IMR-90 (cell line): ENCODE measurements around the gene EMC8. TPM values are rescaled to one million over a fixed set of nuclear protein-coding genes. Genes with fewer than 3 reads are reported as not detected.

Experiments used
- ATAC-seq: fragments of 200-7000 bp; cut with Tn5 transposase; 2 replicates; pipeline ENCODE4 v1.9.1; 2020; ENCODE audit warnings: low read depth, mild to moderate bottlenecking, moderate library complexity
- BruUV-seq: library from RNA; stranded (reverse); fragments of 400-500 nt; replicated peaks from 2 replicates; lab custom pipeline; 2021; lab: Mats Ljungman, UMichigan
- CTCF ChIA-PET: fragments of 300-600 bp; formaldehyde crosslinking; extraction: SDS; loops from one replicate; lab custom pipeline; 2021; ENCODE audit warnings: antibody characterized with exemption; lab: Yijun Ruan, JAX
- POLR2A ChIA-PET: fragments of 300-600 bp; sonication (Branson Sonifier 250); formaldehyde crosslinking; loops from one replicate; lab custom pipeline; 2022; ENCODE audit warnings: antibody characterized with exemption; ENCODE audit not compliant: unreplicated experiment; lab: Charles Lee
- DNase-seq: peaks from one replicate; pipeline ENCODE4 v3.0.0; 2013
- H2AFZ ChIP-seq: replicated peaks from 2 replicates; pipeline ENCODE3; 2013; ENCODE audit warnings: low read length, mild to moderate bottlenecking; ENCODE audit not compliant: poor library complexity
- H2AK5ac ChIP-seq: 2 replicates; pipeline ENCODE4 v1.6.1; 2013; ENCODE audit warnings: low read depth, low read length, inconsistent platforms
- H2AK9ac ChIP-seq: replicated peaks from 2 replicates; pipeline ENCODE3; 2013; ENCODE audit warnings: mild to moderate bottlenecking, low read depth, low read length, moderate library complexity; ENCODE audit not compliant: poor library complexity
- H2BK120ac ChIP-seq: 2 replicates; pipeline ENCODE4 v1.6.1; 2013; ENCODE audit warnings: low read depth, low read length, inconsistent platforms
- H2BK15ac ChIP-seq: 3 replicates; pipeline ENCODE4 v1.6.1; 2013; ENCODE audit warnings: low read depth, low read length, inconsistent platforms
- H2BK20ac ChIP-seq: 2 replicates; pipeline ENCODE4 v1.6.1; 2013; ENCODE audit warnings: low read depth, mild to moderate bottlenecking, inconsistent platforms, low read length, moderate library complexity
- H2BK5ac ChIP-seq: 2 replicates; pipeline ENCODE4 v1.6.1; 2013; ENCODE audit warnings: mild to moderate bottlenecking, low read depth, low read length, inconsistent platforms; ENCODE audit not compliant: poor library complexity, severe bottlenecking
- H3K14ac ChIP-seq: replicated peaks from 2 replicates; pipeline ENCODE4 v1.6.1; 2013; ENCODE audit warnings: low read depth, low read length, inconsistent platforms
- H3K18ac ChIP-seq: 2 replicates; pipeline ENCODE4 v1.6.1; 2013; ENCODE audit warnings: low read depth, low read length, control low read depth
- H3K23ac ChIP-seq: 2 replicates; pipeline ENCODE4 v1.6.1; 2013; ENCODE audit warnings: low read depth, low read length, inconsistent platforms
- H3K27ac ChIP-seq: 2 replicates; pipeline ENCODE4 v1.5.1; 2013; ENCODE audit warnings: mild to moderate bottlenecking, control low read depth, low read length; ENCODE audit not compliant: insufficient read depth
- H3K27me3 ChIP-seq: 2 replicates; pipeline ENCODE4 v1.6.1; 2013; ENCODE audit warnings: low read length; ENCODE audit not compliant: control insufficient read depth, insufficient read depth
- H3K36me3 ChIP-seq: 2 replicates; pipeline ENCODE4 v1.6.1; 2013; ENCODE audit warnings: low read length, mixed read lengths; ENCODE audit not compliant: control insufficient read depth, insufficient read depth
- H3K4ac ChIP-seq: 2 replicates; pipeline ENCODE4 v1.6.1; 2013; ENCODE audit warnings: low read depth, low read length, inconsistent platforms
- H3K4me1 ChIP-seq: 2 replicates; pipeline ENCODE4 v1.6.1; 2013; ENCODE audit warnings: low read length, mixed read lengths; ENCODE audit not compliant: control insufficient read depth, insufficient read depth
- H3K4me2 ChIP-seq: 2 replicates; pipeline ENCODE4 v1.6.1; 2013; ENCODE audit warnings: low read depth, mild to moderate bottlenecking, control low read depth, low read length, moderate library complexity
- H3K4me3 ChIP-seq: 2 replicates; pipeline ENCODE4 v1.5.1; 2013; ENCODE audit warnings: low read depth, mild to moderate bottlenecking, control low read depth, low read length, moderate library complexity; ENCODE audit not compliant: insufficient read depth
- H3K56ac ChIP-seq: 2 replicates; pipeline ENCODE4 v1.6.1; 2013; ENCODE audit warnings: low read length, inconsistent platforms; ENCODE audit not compliant: insufficient read depth; ENCODE audit errors: extremely low read depth
- H3K79me1 ChIP-seq, 2 experiments: 2 replicates each; pipeline ENCODE4 v1.6.1; 2013; ENCODE audit warnings: low read length in 2 of 2, inconsistent platforms in 1 of 2, low read depth in 1 of 2
- H3K9ac ChIP-seq: 2 replicates; pipeline ENCODE4 v1.6.1; 2013; ENCODE audit warnings: low read depth, low read length, control low read depth
- H3K9me1 ChIP-seq: 2 replicates; pipeline ENCODE4 v1.6.1; 2013; ENCODE audit warnings: low read length, inconsistent platforms; ENCODE audit not compliant: insufficient read depth
- H3K9me3 ChIP-seq: 2 replicates; pipeline ENCODE4 v1.6.1; 2013; ENCODE audit warnings: low read length; ENCODE audit not compliant: control insufficient read depth, insufficient read depth
- H4K20me1 ChIP-seq: 2 replicates; pipeline ENCODE4 v1.6.1; 2013; ENCODE audit warnings: low read length, inconsistent platforms; ENCODE audit not compliant: insufficient read depth
- H4K5ac ChIP-seq: 2 replicates; pipeline ENCODE4 v1.6.1; 2013; ENCODE audit warnings: mild to moderate bottlenecking, low read depth, low read length, control low read depth
- H4K8ac ChIP-seq, 2 experiments: 2 replicates each; pipeline ENCODE4 v1.6.1; 2013; ENCODE audit warnings: low read depth in 2 of 2, low read length in 2 of 2, control low read depth in 1 of 2, inconsistent platforms in 1 of 2
- H4K91ac ChIP-seq: 2 replicates; pipeline ENCODE4 v1.6.1; 2013; ENCODE audit warnings: low read depth, low read length, inconsistent platforms; ENCODE audit not compliant: insufficient read depth
- BHLHE40 ChIP-seq: fragments of 150-350 bp; IDR thresholded peaks from 2 replicates; pipeline ENCODE4 v1.6.1; 2016; ENCODE audit warnings: mild to moderate bottlenecking, low read depth, low read length
- CEBPB ChIP-seq: IDR thresholded peaks from 2 replicates; pipeline ENCODE4 v1.6.1; 2012; ENCODE audit warnings: low read depth, low read length, improper control_type of control experiment
- CHD1 ChIP-seq: IDR thresholded peaks from 2 replicates; pipeline ENCODE4 v1.6.1; 2012; ENCODE audit warnings: low read depth, low read length, improper control_type of control experiment
- CTCF ChIP-seq: conservative IDR thresholded peaks from 2 replicates; pipeline ENCODE4 v1.5.1; 2012; ENCODE audit warnings: mild to moderate bottlenecking, low read depth, low read length, improper control_type of control experiment
- ELK1 ChIP-seq: fragments of 150-350 bp; IDR thresholded peaks from 2 replicates; pipeline ENCODE4 v1.6.1; 2016; ENCODE audit warnings: low read depth, mild to moderate bottlenecking, low read length, moderate library complexity, borderline replicate concordance
- FOS ChIP-seq: fragments of 150-350 bp; IDR thresholded peaks from 2 replicates; pipeline ENCODE4 v1.6.1; 2016; ENCODE audit warnings: low read depth, low read length
- MAFK ChIP-seq: IDR thresholded peaks from 2 replicates; pipeline ENCODE4 v1.6.1; 2012; ENCODE audit warnings: low read depth, low read length, improper control_type of control experiment
- MAZ ChIP-seq: IDR thresholded peaks from 2 replicates; pipeline ENCODE4 v1.6.1; 2012; ENCODE audit warnings: low read depth, mild to moderate bottlenecking, low read length, improper control_type of control experiment, moderate library complexity, borderline replicate concordance
- MXI1 ChIP-seq: IDR thresholded peaks from 2 replicates; pipeline ENCODE4 v1.6.1; 2012; ENCODE audit warnings: low read depth, mild to moderate bottlenecking, low read length, moderate library complexity, borderline replicate concordance
- NFE2L2 ChIP-seq: fragments of 150-350 bp; IDR thresholded peaks from 2 replicates; pipeline ENCODE4 v1.6.1; 2016; ENCODE audit warnings: low read depth, mild to moderate bottlenecking, low read length
- POLR2A ChIP-seq: IDR thresholded peaks from 2 replicates; pipeline ENCODE4 v1.6.1; 2012; ENCODE audit warnings: mild to moderate bottlenecking, low read depth, low read length
- RAD21 ChIP-seq: IDR thresholded peaks from 2 replicates; pipeline ENCODE4 v1.6.1; 2012; ENCODE audit warnings: low read length, improper control_type of control experiment
- RCOR1 ChIP-seq: IDR thresholded peaks from 2 replicates; pipeline ENCODE4 v1.6.1; 2012; ENCODE audit warnings: mild to moderate bottlenecking, low read length, improper control_type of control experiment; ENCODE audit not compliant: insufficient replicate concordance
- RFX5 ChIP-seq: IDR thresholded peaks from 2 replicates; pipeline ENCODE4 v1.8.0; 2012; ENCODE audit warnings: low read depth, mild to moderate bottlenecking, low read length, moderate library complexity
- SMC3 ChIP-seq: fragments of 150-350 bp; IDR thresholded peaks from 2 replicates; pipeline ENCODE4 v1.6.1; 2016; ENCODE audit warnings: low read depth, mild to moderate bottlenecking, antibody characterized with exemption, low read length, moderate library complexity
- USF2 ChIP-seq: fragments of 150-350 bp; IDR thresholded peaks from 2 replicates; pipeline ENCODE4 v1.6.1; 2017; ENCODE audit warnings: mild to moderate bottlenecking, antibody characterized with exemption, low read length, low read depth
- WGBS, 2 experiments: methylation state at CpG; one replicate each; pipeline versions ENCODE4 v1.1.5 to v1.1.7; 2013; ENCODE audit warnings: missing lambda C conversion rate in 2 of 2; ENCODE audit not compliant: insufficient read length in 1 of 2; ENCODE audit errors: extremely low coverage in 2 of 2; 5-methylcytosine and 5-hydroxymethylcytosine counted together
- dilution Hi-C: fragments of 300-500 bp; cut with HindIII; formaldehyde crosslinking; loops from one replicate; pipeline ENCODE4 v1.14.3; 2018; ENCODE audit warnings: low sequenced_read_pairs; ENCODE audit not compliant: unreplicated experiment
- in situ Hi-C: fragments of 300-500 bp; cut with MboI; formaldehyde crosslinking; loops from 3 replicates; pipeline ENCODE4 v1.14.3; 2019; ENCODE audit warnings: low sequenced_read_pairs, inconsistent platforms, mixed read lengths
- intact Hi-C: fragments of 100-400 bp; cut with micrococcal nuclease; formaldehyde crosslinking; loops from 2 replicates; pipeline ENCODE4 v1.10.0; 2022
- polyA plus RNA-seq, 3 experiments: library from polyadenylated mRNA; depleted of rRNA; stranded (reverse); fragments of >200 nt; gene quantifications; 2 replicates each; pipeline ENCODE4 v1.2.3, GENCODE V29; 2012; ENCODE audit warnings: low replicate concordance in 1 of 3
- total RNA-seq: library from RNA; depleted of rRNA; stranded (reverse); fragments of >200 nt; gene quantifications from 2 replicates; pipeline ENCODE4 v1.2.3, GENCODE V29; 2012

EMC8 gene
- total and polyA plus RNA-seq, 2 of the 4 experiments (the other 2 are of a cell fraction) = 23.7 to 48.9 TPM

GRCh38 chr16:85778873-85779272 lies 20.5 kb downstream of the EMC8 start:
- Histone ChIP-seq H2BK5ac (no peak overlapping the region), H4K8ac (no peak overlapping the region), H3K4me2 (no peak overlapping the region), H4K5ac (no peak overlapping the region), H3K9ac (no peak overlapping the region), H3K23ac (no peak overlapping the region), H3K4ac (no peak overlapping the region), H2BK120ac (no peak overlapping the region), H3K14ac (no peak overlapping the region), H3K9me1 (no peaks in the 10 kb centered on the region), H3K36me3 (peaks cover 36% of the 10 kb centered on the region), H3K4me1 (peaks cover 8% of the 10 kb centered on the region), H2BK20ac (no peak overlapping the region), H3K18ac (no peak overlapping the region), H3K9me3 (no peaks in the 10 kb centered on the region), H2AK9ac (no peak overlapping the region), H3K79me1 (peaks cover 25 to 45% of the 10 kb centered on the region in 2 experiments), H3K56ac (no peak overlapping the region), H2BK15ac (no peak overlapping the region), H4K20me1 (peaks cover 42% of the 10 kb centered on the region), H4K91ac (no peak overlapping the region), H2AFZ (no peak overlapping the region), H3K27ac (no peak overlapping the region), H3K27me3 (no peaks in the 10 kb centered on the region), H2AK5ac (no peak overlapping the region), H3K4me3 (no peak overlapping the region)
- no TSS peak for BruUV-seq
- POLR2A ChIA-PET = no interaction called here
- no peak for TF ChIP-seq NFE2L2
- TF ChIP-seq POLR2A = no peak
- no peak for TF ChIP-seq MXI1
- no peak for TF ChIP-seq MAFK
- TF ChIP-seq RAD21 = no peak
- TF ChIP-seq BHLHE40 = no peak
- no peak for TF ChIP-seq ELK1
- no peak for TF ChIP-seq CEBPB
- no peak for TF ChIP-seq RFX5
- TF ChIP-seq CHD1 = no peak
- TF ChIP-seq MAZ = no peak
- no peak for TF ChIP-seq FOS
- no peak for TF ChIP-seq RCOR1
- no peak for TF ChIP-seq CTCF
- TF ChIP-seq SMC3 = no peak
- no peak for TF ChIP-seq USF2
- no peak for ATAC-seq
- WGBS, 2 experiments = 94% methylated on average over 8 of the region's 12 CpGs; no CpG with 5 or more reads in 1 of the 2 experiments
- no peak for DNase-seq
- in situ Hi-C loops (no loop called here), dilution Hi-C loops (no loop called here), intact Hi-C loops (no loop called here)
- CTCF ChIA-PET = no interaction called here
